BE2C (cell line): Measurements from ENCODE around the gene TMEM244.
"Not testable (repeated sequence)": the region's sequence is repeated elsewhere in the genome, so short reads cannot be mapped to it uniquely, and the experiment has no call there.

Experiments
- DNase-seq: peaks from one replicate; pipeline ENCODE4 v3.0.0-alpha.2; 2020
- H3K27me3 ChIP-seq: fragments of 250-450 bp; sonication (Bioruptor Pico); 2 replicates; pipeline ENCODE4 v1.5.1; 2020; ENCODE audit warnings: mild to moderate bottlenecking
- H3K36me3 ChIP-seq: fragments of 250-450 bp; sonication (Bioruptor Pico); 2 replicates; pipeline ENCODE4 v1.5.1; 2020; ENCODE audit warnings: mild to moderate bottlenecking
- H3K4me1 ChIP-seq: fragments of 250-450 bp; sonication (Bioruptor Pico); 2 replicates; pipeline ENCODE4 v1.5.1; 2020
- H3K4me3 ChIP-seq: 2 replicates; pipeline ENCODE4 v1.5.1; 2011; ENCODE audit warnings: low read depth, low read length
- H3K9me3 ChIP-seq: fragments of 250-450 bp; sonication (Bioruptor Pico); 2 replicates; pipeline ENCODE4 v1.5.1; 2020
- CTCF ChIP-seq: IDR thresholded peaks from 2 replicates; pipeline ENCODE4 v1.5.1; 2012; ENCODE audit warnings: mild to moderate bottlenecking, low read depth, low read length

The TMEM244 gene

GRCh38 chr6:129817821-129818220 is 43.3 kb downstream of the TMEM244 start:
- H3K36me3 ChIP-seq, result no peaks in the 10 kb centered on the region
- H3K4me3 ChIP-seq, result no peak overlapping the region
- no peaks in the 10 kb centered on the region for H3K27me3 ChIP-seq
- DNase-seq, result no peak
- no peaks in the 10 kb centered on the region for H3K4me1 ChIP-seq
- TF ChIP-seq CTCF, result no peak
- H3K9me3 ChIP-seq, result no peaks in the 10 kb centered on the region

GRCh38 chr6:129817332-129817731 is 43.8 kb downstream of the TMEM244 start:
- H3K9me3 ChIP-seq, result no peaks in the 10 kb centered on the region
- H3K27me3 ChIP-seq, result no peaks in the 10 kb centered on the region
- no peak for TF ChIP-seq CTCF
- H3K36me3 ChIP-seq, result no peaks in the 10 kb centered on the region
- H3K4me1 ChIP-seq, result no peaks in the 10 kb centered on the region
- no peak for DNase-seq
- H3K4me3 ChIP-seq, result no peak overlapping the region

- Histone ChIP-seq H3K4me1 (no peaks in the 10 kb centered on the region), H3K9me3 (no peaks in the 10 kb centered on the region), H3K36me3 (no peaks in the 10 kb centered on the region), H3K27me3 (no peaks in the 10 kb centered on the region; the same call in 1 of the 2 replicates), H3K4me3 (no peak overlapping the region)
- TF ChIP-seq CTCF, result no peak
- DNase-seq, result no peak
Measured at GRCh38 chr6:129812145-129812777, 48.9 kb downstream of the TMEM244 start.

GRCh38 chr6:129807141-129807540 is 54.0 kb downstream of the TMEM244 start:
- not testable (repeated sequence) for H3K9me3 ChIP-seq, DNase-seq, H3K27me3 ChIP-seq, H3K36me3 ChIP-seq, H3K4me3 ChIP-seq, H3K4me1 ChIP-seq

- not testable (repeated sequence) for H3K9me3 ChIP-seq, H3K27me3 ChIP-seq, H3K4me1 ChIP-seq, H3K36me3 ChIP-seq, H3K4me3 ChIP-seq, DNase-seq
Measured at GRCh38 chr6:129802920-129803319, 58.2 kb downstream of the TMEM244 start.

GRCh38 chr6:129801909-129802308 is 59.2 kb downstream of the TMEM244 start:
- H3K4me3 ChIP-seq, result no peak overlapping the region
- no peak for TF ChIP-seq CTCF
- DNase-seq, result no peak

GRCh38 chr6:129795261-129795660 is 65.9 kb downstream of the TMEM244 start:
- no peak for DNase-seq
- Histone ChIP-seq H3K36me3 (no peaks in the 10 kb centered on the region), H3K9me3 (no peaks in the 10 kb centered on the region), H3K27me3 (no peaks in the 10 kb centered on the region), H3K4me3 (no peak overlapping the region), H3K4me1 (no peaks in the 10 kb centered on the region)
- TF ChIP-seq CTCF, result no peak

More at GRCh38 chr6:129801909-129802308, 59.2 kb downstream of the TMEM244 start:
- no peaks in the 10 kb centered on the region for H3K36me3 ChIP-seq
- H3K9me3 ChIP-seq, result no peaks in the 10 kb centered on the region
- no peaks in the 10 kb centered on the region for H3K27me3 ChIP-seq
- no peaks in the 10 kb centered on the region for H3K4me1 ChIP-seq
